ENCODE measurements around the gene ZBTB20.

DNA sequence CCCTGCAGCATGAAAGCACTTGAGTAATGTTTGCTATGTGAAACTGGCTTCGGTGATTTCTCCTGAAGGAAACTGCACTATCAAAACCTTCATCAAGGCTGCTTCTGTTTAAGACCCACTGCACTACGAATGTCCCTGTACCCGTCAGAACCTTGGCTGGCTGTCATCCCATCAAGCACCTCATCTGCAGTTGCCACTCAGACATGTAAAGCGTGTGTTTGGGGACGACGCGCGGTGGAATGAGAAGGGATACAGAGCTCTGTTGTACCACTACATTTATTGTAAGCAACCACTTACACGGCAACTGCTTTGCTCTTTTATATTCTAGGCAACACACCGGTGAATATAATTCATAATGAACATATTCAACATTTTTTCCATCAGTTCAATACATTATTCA is 705.7 kb downstream of the ZBTB20 start:
- TF ChIP-seq, protein P1, sequence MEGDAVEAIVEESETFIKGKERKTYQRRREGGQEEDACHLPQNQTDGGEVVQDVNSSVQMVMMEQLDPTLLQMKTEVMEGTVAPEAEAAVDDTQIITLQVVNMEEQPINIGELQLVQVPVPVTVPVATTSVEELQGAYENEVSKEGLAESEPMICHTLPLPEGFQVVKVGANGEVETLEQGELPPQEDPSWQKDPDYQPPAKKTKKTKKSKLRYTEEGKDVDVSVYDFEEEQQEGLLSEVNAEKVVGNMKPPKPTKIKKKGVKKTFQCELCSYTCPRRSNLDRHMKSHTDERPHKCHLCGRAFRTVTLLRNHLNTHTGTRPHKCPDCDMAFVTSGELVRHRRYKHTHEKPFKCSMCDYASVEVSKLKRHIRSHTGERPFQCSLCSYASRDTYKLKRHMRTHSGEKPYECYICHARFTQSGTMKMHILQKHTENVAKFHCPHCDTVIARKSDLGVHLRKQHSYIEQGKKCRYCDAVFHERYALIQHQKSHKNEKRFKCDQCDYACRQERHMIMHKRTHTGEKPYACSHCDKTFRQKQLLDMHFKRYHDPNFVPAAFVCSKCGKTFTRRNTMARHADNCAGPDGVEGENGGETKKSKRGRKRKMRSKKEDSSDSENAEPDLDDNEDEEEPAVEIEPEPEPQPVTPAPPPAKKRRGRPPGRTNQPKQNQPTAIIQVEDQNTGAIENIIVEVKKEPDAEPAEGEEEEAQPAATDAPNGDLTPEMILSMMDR (IDR thresholded peaks at IDR 0.05; ENCODE audit: borderline replicate concordance, extremely low read depth, low read length, poor library complexity, severe bottlenecking) = no peak
- no peak for TF ChIP-seq EZH2 (IDR thresholded peaks at IDR 0.05; ENCODE audit: borderline replicate concordance, low read depth, low read length, severe bottlenecking)

Measured in DND-41 (cell line).